GM21529 (cell line): ENCODE results near the gene TMX4.
"Not testable (repeated sequence)": the region's sequence is repeated elsewhere in the genome, so short reads cannot be mapped to it uniquely, and the experiment has no call there.

ENCODE experiments used
- ATAC-seq: cut with Tn5 transposase; IDR thresholded peaks from one replicate; pipeline ENCODE4 v1.9.1; 2021; ENCODE audit not compliant: unreplicated experiment

TMX4 gene, protein sequence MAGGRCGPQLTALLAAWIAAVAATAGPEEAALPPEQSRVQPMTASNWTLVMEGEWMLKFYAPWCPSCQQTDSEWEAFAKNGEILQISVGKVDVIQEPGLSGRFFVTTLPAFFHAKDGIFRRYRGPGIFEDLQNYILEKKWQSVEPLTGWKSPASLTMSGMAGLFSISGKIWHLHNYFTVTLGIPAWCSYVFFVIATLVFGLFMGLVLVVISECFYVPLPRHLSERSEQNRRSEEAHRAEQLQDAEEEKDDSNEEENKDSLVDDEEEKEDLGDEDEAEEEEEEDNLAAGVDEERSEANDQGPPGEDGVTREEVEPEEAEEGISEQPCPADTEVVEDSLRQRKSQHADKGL

GRCh38 chr20:8019246-8019997, at the start of gene TMX4:
Gene TMX4, minus strand, starts transcription at chr20:8019761. Its CDS starts 148 bp downstream, at chr20:8019613.
- peak; percentile 86 for ATAC-seq

- ATAC-seq = no peak
These were observed 47.5 kb upstream of the TMX4 start for GRCh38 chr20:8067082-8067481.

GRCh38 chr20:8066662-8067061, 47.1 kb upstream of the TMX4 start:
- ATAC-seq = no peak

GRCh38 chr20:8065691-8066090, 46.1 kb upstream of the TMX4 start:
- ATAC-seq = no peak

DNA sequence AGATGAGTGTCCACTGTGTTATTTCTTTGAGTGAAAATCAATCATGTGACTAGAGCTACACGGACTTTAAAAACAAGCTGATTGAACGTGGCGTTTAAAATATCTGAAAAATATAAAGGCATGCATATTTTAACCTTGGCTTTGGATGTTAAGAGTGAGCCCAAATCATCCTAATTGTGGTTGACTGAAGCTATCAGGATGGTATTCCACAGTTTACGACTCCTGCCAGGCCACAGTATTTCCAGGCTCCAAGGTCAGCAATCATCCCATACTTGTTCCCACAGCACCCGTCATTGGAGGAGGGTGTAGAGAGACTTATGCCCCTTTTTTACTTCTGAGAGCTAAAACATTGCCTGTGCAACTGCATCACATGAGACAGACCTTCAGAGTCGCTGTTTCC, 43.2 kb upstream of the TMX4 start:
- ATAC-seq = no peak

- no peak for ATAC-seq
These were observed 42.4 kb upstream of the TMX4 start for GRCh38 chr20:8061861-8062518.

- ATAC-seq = no peak
These were observed 41.4 kb upstream of the TMX4 start for GRCh38 chr20:8060977-8061376.

DNA sequence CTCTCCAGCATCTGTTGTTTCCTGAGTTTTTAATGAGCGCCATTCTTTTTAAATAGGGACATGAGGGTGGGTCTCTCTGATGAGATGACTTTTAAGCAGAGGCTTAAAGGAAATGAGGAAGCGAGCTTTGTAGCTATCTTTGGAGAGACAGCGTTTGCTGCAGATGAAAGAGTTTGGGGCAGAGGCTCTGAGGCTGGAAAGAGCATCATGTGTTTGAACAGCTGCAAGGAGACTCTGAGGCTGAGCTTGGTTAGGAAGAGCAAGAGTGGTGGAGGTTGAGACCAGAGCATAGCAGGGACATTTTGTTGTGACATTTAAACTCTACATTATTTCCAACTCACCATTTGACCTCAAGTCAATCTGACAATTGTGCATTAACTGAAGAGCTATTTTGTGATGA, 38.3 kb upstream of the TMX4 start:
- ATAC-seq = no peak

GRCh38 chr20:8055096-8055495, 35.5 kb upstream of the TMX4 start:
- no peak for ATAC-seq

- ATAC-seq = no peak
These were observed 30.7 kb upstream of the TMX4 start for GRCh38 chr20:8050157-8050837.

DNA sequence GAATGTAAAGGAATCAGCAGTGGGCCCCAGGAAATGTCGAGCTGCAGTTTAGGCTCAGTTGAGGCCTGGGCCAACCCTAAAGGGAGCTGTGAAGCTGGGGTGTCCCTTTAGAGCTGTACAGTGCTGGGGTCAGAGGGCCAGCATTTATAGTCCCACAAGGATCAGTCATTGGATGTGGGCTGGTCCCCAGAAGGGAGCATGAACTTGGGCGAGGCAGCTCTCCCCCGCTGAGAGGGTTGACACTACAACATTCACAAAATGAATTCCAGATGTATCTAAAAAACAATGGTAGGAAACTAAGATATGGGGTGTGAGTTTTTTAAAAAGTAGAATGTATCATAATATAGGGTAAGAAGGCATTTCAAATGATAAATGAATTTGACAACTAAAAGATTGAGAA, 29.7 kb upstream of the TMX4 start:
- no peak for ATAC-seq

DNA sequence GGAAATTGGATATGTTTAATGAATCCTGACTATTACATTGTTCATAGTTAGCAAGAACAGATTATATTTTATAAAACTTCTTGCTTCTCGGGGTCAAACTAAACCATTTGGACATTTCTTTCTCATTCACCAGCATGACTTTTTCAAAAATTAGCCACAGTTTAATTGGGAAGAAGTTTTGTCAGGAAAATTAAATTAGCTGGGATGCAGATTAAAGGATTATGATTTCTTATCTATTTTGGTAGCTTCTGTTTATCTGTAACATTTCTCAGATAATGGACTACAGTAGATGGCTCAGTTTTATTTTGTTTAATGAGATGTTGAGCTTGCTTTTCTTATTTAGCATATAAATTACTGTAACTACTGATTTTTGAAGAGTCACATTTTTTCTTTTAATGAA, 26.4 kb upstream of the TMX4 start:
- ATAC-seq = no peak

DNA sequence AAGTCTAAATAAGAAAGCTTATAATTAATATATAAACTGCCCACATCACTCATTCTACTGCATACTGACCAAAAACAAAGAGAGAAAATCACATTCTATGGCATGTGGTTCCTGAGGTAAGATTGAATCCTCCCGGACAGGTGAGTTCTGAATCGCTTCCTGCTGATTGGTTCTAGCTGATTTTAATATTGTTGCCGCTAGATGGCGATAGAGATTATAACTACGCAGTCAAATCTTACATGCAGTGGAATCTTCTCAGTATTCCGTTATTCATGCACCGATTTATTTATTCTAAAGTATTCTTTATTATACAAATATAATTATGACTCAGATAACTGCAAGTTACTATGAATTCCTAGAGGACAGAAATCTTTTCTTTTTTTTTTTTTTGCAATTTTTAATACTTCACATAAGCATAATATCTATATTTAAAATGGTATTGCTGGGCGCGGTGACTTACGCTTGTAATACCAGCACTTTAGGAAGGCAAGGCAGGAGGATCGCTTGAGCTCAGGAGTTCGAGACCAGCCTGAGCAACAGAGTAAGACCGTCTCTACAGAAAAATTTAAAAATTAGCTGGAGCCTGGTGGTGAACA, 24.2 kb upstream of the TMX4 start:
- ATAC-seq = peak; percentile 85

DNA sequence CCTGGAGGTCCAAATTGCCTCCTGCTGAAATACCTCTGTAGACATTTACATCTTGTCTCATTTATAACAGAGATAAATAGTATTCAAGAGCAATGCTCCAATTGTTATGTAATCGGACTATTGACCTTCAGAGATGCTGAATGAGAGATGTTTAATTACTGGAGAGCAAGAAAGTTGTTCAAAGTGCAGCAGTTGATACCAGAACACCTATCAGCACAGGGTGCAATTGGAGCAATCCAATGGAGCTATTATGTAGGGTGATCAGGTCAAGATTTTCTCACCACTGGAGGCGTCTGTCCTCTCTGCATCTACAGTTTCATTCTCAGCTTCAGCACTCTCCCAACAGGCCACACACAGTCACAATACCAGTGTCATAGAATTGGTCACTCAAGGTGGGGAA, 19.5 kb upstream of the TMX4 start:
- no peak for ATAC-seq

- no peak for ATAC-seq
These were observed 17.2 kb upstream of the TMX4 start for GRCh38 chr20:8036771-8037170.

GRCh38 chr20:8033151-8033841, 13.7 kb upstream of the TMX4 start:
- ATAC-seq = no peak

DNA sequence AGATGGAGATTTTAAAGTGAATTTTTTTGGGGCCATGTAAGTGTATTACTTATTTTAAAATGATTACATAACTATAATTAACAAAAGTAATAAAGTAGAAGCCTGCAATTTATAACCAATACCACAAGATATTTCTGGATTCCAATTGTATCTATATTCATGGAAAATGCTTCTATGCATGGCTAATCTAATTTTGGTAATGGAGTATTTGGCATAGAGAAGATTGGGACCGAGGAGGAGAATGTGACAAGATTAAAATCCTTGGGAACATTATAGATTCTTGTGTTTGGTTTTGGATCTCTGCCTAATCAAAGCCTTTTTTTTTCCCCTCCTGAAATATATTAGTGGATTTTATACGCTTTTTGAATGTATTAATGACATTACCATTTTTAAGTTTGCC, 12.9 kb upstream of the TMX4 start:
- ATAC-seq = no peak

- not testable (repeated sequence) for ATAC-seq
These were observed 12.0 kb upstream of the TMX4 start for GRCh38 chr20:8031539-8031938.

DNA sequence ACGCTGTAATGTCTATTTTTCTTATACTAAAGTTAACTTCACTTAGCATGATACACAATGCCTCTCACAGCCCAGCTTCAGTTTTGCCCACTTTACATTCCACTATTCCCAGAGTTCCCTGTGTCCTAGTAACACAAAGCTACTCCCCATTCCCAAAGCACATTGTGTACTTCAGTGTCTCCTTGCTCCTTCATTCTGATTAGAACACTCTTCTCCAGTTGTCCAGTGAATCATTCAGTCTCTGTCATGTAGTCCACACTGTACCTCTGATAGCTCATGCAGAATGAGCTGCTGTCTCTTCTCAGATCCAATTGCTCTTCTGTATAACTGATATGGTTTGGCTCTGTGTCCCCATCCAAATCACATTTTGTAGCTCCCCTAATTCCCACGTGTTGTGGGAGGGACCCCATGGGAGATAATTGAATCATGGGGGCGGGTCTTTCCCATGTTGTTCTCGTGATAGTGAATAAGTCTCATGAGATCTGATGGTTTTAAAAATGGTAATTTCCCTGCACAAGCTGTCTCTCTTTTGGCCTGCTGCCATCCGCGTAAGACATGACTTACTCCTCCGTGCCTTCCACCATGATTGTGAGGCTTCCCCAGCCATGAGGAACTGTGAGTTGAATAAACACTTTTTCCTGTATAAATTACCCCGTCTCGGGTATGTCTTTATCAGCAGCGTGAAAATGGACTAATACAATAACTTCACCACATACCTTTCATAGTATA, 2.1 kb upstream of the TMX4 start:
- ATAC-seq = no peak
